ENCODE measurements around the gene CDH13. TPM values are rescaled to one million over a fixed set of nuclear protein-coding genes. Genes with fewer than 3 reads are reported as not detected.

Gene CDH13
- total and polyA plus RNA-seq, 2 donors (not counting 3 experiments of a cell fraction or from before 2014, with no cell fraction given) = 96.6 to 124 TPM

GRCh38 chr16:82667437-82667836, 40.7 kb downstream of the CDH13 start:
- H3K27me3 ChIP-seq (ENCODE audit: control insufficient read depth in 2 of 2, insufficient read depth in 2 of 2, low read length in 2 of 2) = no peaks in the 10 kb centered on the region
- H2AFZ ChIP-seq (ENCODE audit: low read depth, low read length) = no peak overlapping the region
- H3K4me1 ChIP-seq (ENCODE audit: control insufficient read depth, extremely low read depth, insufficient read depth, low read length) = no peaks in the 10 kb centered on the region
- intact Hi-C loops (cut with micrococcal nuclease) = no loop called here
- H3K9me1 ChIP-seq (replicated peaks; ENCODE audit: control insufficient read depth, extremely low read depth, insufficient read depth, low read length) = no peaks in the 10 kb centered on the region
- H3K4me2 ChIP-seq (ENCODE audit: insufficient read depth, low read length) = no peak overlapping the region
- dilution Hi-C loops (cut with MboI; ENCODE audit: extremely low pct_ligation_motif_present, low sequenced_read_pairs) = no loop called here
- H3K36me3 ChIP-seq (ENCODE audit: control insufficient read depth in 2 of 2, extremely low read depth in 1 of 2, insufficient read depth in 2 of 2, low read length in 2 of 2) = no peaks in the 10 kb centered on the region
- ChIA-PET CTCF (interaction anchor here (0.8 to 1.6 kb wide), 4 partner anchors 8 to 33 kb away, joined by 4 to 6 read pairs (median 4); no protein-coding TSS in a partner anchor), POLR2A (interaction anchor here (0.6 kb wide), 1 partner anchor 13 kb away, joined by 4 read pairs; no protein-coding TSS in a partner anchor)
- FAIRE-seq (no peak), DNase-seq (ENCODE audit: low read depth, low spot score) (no peak)
- no peak overlapping the region for H3K9ac ChIP-seq (replicated peaks; ENCODE audit: extremely low read depth, insufficient read depth, low read length)
- BruUV-seq (replicated peaks) = no TSS peak
- H3K79me2 ChIP-seq (ENCODE audit: control insufficient read depth, insufficient read depth, low read length) = no peaks in the 10 kb centered on the region
- H3K27ac ChIP-seq (ENCODE audit: insufficient read depth, low read depth, low read length) = no peak overlapping the region
- no peaks in the 10 kb centered on the region for H4K20me1 ChIP-seq (replicated peaks; ENCODE audit: control insufficient read depth, extremely low read depth, insufficient read depth, low read length)
- TF ChIP-seq, protein P1, sequence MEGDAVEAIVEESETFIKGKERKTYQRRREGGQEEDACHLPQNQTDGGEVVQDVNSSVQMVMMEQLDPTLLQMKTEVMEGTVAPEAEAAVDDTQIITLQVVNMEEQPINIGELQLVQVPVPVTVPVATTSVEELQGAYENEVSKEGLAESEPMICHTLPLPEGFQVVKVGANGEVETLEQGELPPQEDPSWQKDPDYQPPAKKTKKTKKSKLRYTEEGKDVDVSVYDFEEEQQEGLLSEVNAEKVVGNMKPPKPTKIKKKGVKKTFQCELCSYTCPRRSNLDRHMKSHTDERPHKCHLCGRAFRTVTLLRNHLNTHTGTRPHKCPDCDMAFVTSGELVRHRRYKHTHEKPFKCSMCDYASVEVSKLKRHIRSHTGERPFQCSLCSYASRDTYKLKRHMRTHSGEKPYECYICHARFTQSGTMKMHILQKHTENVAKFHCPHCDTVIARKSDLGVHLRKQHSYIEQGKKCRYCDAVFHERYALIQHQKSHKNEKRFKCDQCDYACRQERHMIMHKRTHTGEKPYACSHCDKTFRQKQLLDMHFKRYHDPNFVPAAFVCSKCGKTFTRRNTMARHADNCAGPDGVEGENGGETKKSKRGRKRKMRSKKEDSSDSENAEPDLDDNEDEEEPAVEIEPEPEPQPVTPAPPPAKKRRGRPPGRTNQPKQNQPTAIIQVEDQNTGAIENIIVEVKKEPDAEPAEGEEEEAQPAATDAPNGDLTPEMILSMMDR (IDR thresholded peaks at IDR 0.05; ENCODE audit: extremely low read depth in 1 of 2, insufficient read depth in 1 of 2, low read depth in 1 of 2, low read length in 2 of 2) = no peak
- TF ChIP-seq, protein P2, sequence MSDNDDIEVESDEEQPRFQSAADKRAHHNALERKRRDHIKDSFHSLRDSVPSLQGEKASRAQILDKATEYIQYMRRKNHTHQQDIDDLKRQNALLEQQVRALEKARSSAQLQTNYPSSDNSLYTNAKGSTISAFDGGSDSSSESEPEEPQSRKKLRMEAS (IDR thresholded peaks at IDR 0.05; ENCODE audit: insufficient read depth, insufficient read length) = no peak
- no peak for TF ChIP-seq POLR2AphosphoS5 (IDR thresholded peaks at IDR 0.05; ENCODE audit: insufficient read depth, low read depth, low read length)
- no peak for TF ChIP-seq POLR2A (IDR thresholded peaks at IDR 0.05; ENCODE audit: low read depth, low read length)
- TF ChIP-seq JUN (IDR thresholded peaks at IDR 0.05; ENCODE audit: borderline replicate concordance, insufficient read depth, insufficient read length, low read depth) = no peak
- TF ChIP-seq MYC (IDR thresholded peaks at IDR 0.05; ENCODE audit: low read depth, low read length) = no peak
- no peak for TF ChIP-seq FOS (IDR thresholded peaks at IDR 0.05; ENCODE audit: borderline replicate concordance, insufficient read depth, low read length)
- no peak for TF ChIP-seq GATA2 (IDR thresholded peaks at IDR 0.05; ENCODE audit: insufficient read depth, insufficient read length, low read depth, low read length)
- TF ChIP-seq EZH2 (IDR thresholded peaks at IDR 0.05; ENCODE audit: borderline replicate concordance, low read depth, low read length, severe bottlenecking) = no peak
- H3K9me3 ChIP-seq (replicated peaks; ENCODE audit: control insufficient read depth, insufficient read depth, low read length) = no peaks in the 10 kb centered on the region
- H3K4me3 ChIP-seq (replicated peaks in 1 of 3; ENCODE audit: insufficient read depth in 1 of 3, low read depth in 1 of 3, low read length in 3 of 3) = no peak overlapping the region

All from endothelial cell of umbilical vein (primary cell).